HG02763 (cell line): ENCODE results near the gene SRP9.
A peak's percentile ranks its signal among the peaks of the same experiment; 100 is the strongest.
"Not testable (repeated sequence)": the region's sequence is repeated elsewhere in the genome, so short reads cannot be mapped to it uniquely, and the experiment has no call there.

Source experiments
- ATAC-seq: cut with Tn5 transposase; IDR thresholded peaks from one replicate; pipeline ENCODE4 v1.9.1; 2021; ENCODE audit warnings: mild to moderate bottlenecking, moderate library complexity; ENCODE audit not compliant: unreplicated experiment

SRP9 gene

DNA sequence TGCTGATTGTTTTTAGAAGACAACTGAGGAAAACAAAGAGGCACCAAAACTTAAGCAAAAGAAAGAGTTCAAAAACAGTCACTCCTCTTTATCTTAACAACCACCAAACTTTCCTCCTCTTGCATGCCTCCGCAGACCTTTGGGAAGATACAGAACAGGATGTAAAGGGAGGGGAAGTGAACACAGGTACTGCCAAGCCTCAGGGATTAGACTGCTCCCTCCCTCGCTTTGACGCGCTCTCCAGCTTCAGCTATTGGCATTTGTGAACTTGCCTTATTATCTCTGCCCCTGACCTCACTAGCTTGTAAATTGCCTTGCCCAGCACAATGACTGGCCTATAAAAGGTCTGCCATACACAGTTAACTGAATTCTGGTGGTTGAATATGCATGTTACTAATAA, 4.8 kb upstream of the SRP9 start:
- no peak for ATAC-seq

DNA sequence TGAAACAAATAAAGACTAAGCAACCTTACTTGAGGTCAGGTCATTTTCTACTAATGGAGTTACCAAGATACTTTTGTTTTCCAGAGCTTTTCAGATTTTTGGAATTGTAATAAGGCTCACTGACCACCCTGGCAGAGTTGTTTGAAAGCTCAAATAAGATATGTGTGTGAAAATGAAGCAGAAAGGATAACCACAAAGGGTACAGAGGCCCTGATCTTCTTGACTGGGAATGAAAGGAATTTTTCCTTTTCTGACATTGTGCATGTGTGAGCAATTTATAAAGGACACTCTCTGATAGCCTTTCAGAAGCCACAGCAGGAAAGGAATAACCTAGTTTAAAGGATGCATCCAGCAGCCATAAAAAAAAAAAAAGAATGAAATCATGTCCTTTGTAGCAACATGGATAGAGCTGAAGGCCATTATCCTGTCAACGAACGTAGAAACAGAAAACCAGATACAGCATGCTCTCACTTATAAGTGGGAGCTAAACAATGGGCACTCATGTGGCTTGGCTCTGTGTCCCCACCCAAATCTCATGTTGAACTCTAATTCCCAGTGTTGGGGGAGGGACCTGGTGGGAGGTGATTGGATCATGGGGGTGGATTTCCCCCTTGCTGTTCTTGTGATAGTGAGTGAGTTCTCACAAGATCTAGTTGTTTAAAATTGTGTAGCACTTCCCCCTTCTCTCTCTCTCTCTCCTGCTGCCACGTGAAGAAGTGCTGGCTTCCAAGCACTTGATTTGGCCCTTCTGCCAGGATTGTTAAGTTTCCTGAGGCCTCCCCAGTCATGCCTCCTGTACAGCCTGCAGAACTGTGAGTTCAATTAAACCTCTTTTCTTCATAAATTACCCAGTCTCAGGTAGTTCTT, 3.1 kb upstream of the SRP9 start:
- ATAC-seq: no peak

DNA sequence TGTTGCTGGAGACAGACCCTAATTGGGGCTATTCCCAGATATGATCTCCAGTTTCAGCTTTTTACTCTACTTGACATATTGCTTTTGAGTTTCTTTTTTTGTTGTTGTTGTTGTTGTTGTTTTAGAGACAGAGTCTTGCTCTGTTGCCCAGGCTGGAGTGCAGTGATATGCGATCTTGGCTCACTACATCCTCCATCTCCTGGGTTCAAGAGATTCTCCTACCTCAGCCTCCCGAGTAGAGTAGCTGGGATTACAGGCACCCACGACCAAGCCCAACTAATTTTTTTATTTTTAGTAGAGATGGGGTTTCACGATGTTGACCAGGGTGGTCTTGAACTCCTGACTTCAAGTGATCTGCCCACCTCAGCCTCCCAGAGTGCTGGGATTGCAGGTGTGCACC, 1.3 kb upstream of the SRP9 start:
- ATAC-seq: no peak

DNA sequence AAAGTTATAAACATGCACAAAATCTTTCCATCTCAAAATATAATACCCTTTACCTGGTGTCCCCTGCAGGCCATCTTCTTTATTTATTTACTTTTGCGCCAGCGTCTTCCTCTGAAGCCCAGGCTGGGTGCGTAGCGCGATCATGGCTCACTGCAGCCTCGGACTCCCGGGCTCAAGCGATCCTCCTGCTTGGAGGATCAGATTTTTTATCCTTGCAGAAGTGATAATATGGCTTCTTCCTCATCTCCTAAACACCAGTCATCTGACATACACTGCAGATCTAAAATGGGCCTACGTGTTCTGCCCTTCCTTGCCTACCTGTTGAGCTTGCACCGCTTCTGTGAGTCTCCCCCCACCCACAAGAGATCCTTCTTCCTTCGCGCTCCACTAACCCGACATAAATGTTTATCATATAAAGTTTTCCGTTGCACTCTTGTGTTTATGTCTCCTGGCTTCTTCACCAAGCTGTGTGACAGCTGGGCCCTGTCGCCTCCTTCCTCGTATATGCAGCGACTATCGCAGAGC, 506 bp upstream of the SRP9 start:
- ATAC-seq: no peak

DNA sequence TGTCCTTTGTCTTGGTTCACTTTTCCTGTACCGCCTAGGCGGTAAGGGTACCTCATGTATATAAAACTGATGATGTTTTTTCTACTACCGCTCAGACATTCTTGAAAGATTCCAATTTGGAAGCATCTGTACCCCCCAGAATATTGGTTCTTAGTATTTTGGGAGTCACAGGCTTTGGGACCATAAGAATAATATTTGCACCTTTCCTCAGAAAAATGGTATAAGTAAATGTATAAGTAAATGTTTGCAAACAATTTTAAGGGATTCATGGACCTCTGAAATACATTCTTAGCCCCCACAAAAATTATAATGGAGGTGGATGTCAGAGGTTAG, 677 bp downstream of the SRP9 start:
- ATAC-seq: no peak

DNA sequence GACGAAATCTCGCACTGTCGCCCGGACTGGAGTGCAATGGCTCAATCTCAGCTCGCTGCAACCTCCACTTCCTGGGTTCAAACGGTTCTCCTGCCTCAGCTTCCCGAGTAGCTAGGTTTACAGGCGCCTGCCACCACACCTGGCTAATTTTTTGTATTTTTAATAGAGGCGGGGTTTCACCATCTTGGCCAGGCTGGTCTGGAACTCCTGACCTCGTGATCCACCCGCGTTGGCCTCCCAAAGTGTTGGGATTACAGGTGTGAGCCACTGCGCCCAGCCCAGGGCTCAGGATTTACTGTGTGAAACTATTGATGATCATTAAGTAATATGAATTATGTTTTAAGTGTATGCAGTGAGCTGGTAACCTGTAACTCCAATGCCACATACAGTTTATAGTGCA, 1.5 kb downstream of the SRP9 start:
- not testable (repeated sequence) for ATAC-seq

DNA sequence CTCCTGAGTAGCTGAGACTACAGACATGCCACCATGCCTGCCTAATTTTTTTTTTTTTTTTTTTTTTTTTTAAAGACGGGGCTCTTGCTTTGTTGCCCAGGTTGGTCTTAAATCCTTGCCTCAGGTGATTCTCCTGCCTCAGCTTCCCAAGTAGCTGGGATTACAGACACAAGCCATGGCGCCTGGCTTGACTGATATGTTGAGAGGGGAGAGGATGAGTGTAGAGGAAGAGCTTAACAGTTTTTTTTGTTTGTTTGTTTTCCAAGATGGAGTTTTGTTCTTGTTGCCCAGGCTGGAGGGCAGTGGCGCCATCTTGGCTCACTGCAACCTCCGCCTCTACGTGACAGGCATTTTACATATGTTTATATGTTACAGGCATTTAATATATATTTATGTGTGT, 2.5 kb downstream of the SRP9 start:
- no peak for ATAC-seq

DNA sequence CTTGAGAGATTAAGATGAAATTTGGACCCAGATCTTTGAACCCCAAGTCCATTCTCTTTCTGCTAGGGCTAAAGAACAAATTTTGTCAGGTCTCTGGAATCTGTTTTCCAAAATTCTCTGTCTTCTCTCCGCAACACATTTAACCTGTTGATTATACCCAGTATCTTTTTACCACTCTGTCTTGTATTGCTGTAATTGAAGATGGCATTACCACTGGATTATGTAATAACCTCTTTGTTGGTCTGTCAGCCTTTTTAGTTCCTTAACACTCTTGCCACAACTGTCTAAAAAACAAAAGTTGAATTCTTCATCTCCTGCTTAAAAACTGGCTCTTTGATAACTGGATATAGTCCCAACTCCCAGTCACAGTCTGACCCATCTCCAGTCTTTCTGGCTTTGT, 3.0 kb downstream of the SRP9 start:
- no peak for ATAC-seq

DNA sequence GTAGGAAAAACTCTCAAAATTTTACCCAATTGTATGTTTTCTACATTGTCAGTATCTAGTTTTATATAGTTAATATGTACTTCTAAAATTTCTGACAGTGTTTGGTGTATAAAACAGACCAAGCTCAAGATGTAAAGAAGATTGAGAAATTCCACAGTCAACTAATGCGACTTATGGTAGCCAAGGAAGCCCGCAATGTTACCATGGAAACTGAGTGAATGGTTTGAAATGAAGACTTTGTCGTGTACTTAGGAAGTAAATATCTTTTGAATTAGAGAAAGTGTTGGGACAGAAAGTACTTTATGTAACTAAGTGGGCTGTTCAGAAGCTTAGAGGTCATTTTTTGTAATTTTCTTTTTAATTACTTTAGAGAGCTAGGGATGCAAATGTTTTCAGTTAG, 11.5 kb downstream of the SRP9 start:
- ATAC-seq: not testable (repeated sequence)

DNA sequence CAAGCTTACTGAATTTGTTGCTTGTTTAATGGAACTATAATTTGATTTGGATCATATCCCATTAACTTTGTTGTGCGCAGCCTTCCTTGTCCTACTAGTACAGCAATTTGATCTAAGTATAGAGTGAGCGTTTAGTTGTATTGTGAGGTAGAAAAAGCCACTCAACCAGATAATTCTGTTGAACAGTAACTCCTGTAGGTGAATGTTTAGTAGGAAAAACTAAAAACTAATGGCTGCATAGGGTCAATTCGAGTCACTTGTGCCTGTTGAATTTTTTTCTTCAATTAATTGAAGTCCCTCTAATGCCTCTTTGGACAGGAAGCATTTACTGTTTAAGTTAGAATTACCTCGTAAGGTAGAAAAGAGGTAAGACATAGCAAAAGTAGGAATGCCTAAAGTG, 17.3 kb downstream of the SRP9 start:
- no peak for ATAC-seq

DNA sequence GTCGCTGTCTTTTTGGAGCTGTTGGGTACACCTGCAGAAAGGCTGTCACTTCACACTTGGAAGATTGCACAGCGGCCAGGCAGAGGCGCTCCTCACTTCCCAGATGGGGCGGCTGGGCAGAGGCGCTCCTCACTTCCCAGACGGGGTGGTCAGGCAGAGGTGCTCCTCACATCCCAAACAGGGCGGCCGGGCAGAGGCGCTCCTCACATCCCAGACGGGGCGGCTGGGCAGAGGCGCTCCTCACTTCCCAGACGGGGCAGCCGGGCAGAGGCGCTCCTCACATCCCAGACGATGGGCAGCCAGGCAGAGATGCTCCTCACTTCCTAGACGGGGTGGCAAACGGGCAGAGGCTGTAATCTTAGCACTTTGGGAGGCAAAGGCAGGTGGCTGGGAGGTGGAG, 18.5 kb downstream of the SRP9 start:
- ATAC-seq: not testable (repeated sequence)

DNA sequence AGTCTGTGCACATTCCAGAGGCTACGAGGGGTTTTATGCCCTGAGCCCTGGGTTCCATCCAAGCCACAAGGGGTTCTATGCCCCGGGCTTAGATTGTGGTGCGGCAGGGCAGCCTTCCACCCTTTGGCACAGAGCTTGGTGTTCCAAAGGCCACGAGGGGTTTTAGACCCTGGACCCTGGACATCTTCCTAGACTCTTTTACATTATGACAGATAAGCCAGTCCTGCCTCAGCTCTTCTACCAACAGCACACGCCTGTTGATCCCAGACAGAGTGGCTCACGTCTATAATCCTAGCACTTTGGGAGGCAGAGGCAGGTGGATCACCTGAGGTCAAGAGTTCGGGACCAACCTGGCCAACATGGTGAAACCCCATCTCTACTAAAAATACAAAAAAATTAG, 23.5 kb downstream of the SRP9 start:
- not testable (repeated sequence) for ATAC-seq

DNA sequence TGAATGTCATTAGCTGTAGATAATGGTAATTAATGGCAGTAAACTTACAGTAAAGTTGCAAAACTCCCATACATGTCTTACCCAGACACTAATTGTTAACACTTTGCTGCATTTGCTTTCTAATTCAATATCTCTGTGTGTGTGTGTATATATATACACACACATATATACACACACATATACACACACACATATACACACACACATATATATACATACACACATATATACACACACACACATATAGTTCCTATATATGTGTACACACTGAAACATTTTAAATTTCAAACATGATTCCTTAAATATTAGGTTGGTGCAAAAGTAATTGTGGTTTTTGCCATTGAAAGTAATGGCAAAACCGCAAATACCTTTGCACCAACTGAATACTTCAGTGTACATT, 28.6 kb downstream of the SRP9 start:
- no peak for ATAC-seq

DNA sequence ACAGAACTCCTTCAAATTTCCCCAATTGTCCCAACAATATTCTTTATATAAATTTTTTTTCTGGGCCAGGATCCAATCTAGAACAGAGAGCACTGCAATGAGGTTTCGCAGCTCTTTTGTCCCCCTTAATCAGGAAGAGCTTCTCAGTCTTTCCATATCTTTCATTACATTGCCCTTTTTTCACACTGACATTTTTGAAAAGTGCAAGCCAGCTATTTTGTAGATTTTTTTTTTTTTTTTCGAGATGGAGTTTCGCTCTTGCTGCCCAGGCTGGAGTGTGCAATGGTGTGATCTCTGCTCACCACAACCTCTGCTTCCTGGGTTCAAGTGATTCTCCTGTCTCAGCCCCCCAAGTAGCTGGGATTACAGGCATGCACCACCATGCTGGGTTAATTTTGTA, 29.1 kb downstream of the SRP9 start:
- not testable (repeated sequence) for ATAC-seq

DNA sequence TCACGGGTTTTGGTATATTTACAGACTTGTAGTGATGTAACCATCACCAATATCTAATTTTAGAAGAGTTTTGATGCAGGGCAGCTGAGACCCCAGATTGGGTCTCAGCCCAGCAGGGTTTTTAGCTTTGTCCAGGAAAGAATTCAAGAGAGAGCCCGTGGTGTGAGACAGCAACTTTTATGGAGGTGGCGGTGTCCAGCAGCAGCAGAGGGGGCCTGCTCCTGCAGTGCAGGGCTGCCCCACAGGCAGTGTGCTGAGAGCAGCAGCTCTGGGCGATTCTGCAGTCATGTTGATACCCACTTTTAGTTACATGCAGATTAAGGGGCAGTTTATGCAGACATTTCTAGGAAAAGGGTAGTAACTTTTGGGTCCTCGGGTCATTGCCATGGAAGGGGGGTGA, 30.5 kb downstream of the SRP9 start:
- ATAC-seq: no peak

DNA sequence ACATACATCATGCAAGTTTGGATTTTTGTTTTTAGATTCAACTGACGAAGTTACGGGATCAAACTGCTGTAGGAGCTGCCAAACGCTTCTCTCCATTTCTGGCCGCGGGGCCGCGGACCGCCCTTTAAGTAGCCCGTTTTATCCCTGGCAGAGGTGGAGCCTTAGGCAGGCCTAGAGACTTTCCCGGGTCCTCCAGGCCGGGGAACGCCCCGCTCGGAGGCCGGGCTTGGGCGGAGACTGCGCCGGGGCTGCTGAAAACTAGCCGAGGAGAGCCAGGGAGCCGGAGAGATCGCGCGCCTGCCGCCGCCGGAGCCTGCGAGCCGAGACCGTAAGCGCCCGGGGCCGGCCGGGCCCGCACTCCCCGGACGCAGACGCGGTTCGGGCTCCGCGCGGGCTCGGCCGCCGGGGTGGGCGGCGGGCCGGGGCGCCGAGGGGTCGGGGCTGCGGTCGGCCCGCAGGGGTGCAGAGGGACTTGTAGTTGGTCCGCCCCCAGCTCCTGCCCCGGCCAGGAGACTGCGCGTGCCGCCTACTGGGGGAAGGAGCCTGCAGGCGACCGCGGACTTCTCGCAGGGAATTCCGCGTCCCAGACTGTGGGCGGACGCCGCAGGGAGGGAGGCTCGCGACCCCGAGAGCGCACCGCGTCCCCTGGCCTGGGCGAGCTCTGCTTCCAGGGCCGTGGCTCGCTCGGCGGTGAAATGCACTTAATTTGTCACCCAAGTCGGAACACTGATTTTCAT, 32.4 kb downstream of the SRP9 start, which contains the start of gene EPHX1:
TSS of gene EPHX1 (plus strand) at position 283 of the 737 bp plus-strand sequence. CDS start 18,606 bp downstream, outside the sequence.
- ATAC-seq: peak; percentile 96

DNA sequence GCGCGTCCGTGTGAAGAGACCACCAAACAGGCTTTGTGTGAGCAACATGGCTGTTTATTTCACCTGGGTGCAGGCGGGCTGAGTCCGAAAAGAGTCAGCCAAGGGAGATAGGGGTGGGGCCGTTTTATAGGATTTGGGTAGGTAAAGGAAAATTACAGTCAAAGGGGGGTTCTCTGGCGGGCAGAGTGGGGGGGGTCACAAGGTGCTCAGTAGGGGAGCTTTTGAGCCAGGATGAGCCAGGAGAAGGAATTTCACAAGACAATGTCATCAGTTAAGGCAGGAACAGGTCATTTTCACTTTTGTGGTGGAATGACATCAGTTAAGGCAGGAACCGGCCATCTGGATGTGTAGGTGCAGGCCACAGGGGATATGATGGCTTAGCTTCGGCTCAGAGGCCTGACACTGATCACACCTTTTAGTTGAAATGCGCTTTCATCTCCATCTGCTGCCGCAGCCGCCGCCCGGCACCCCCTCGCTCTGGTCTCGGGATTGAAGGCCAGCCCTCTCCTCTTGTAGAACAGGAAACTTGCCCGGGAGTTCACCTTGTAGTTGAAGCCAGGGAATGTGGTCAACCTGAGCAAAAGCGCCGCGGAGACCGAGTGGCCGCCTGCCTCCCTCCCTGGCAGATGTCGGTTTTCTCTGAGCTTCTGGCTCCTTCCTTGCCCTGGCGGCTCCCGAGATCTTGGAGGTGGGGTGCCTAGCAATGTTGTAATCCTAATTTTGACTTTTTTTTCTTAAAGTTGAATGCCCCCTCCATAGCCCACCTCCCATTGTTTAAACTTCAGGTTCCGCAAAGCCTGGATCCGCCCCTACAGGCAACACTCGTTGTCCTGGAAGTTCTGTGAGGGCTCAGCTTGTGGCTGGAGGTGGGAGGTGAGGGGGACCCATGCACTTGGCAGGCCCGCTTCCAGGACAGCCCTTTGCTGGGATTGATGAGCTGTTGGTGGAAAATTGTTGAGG, 33.2 kb downstream of the SRP9 start:
- not testable (repeated sequence) for ATAC-seq

DNA sequence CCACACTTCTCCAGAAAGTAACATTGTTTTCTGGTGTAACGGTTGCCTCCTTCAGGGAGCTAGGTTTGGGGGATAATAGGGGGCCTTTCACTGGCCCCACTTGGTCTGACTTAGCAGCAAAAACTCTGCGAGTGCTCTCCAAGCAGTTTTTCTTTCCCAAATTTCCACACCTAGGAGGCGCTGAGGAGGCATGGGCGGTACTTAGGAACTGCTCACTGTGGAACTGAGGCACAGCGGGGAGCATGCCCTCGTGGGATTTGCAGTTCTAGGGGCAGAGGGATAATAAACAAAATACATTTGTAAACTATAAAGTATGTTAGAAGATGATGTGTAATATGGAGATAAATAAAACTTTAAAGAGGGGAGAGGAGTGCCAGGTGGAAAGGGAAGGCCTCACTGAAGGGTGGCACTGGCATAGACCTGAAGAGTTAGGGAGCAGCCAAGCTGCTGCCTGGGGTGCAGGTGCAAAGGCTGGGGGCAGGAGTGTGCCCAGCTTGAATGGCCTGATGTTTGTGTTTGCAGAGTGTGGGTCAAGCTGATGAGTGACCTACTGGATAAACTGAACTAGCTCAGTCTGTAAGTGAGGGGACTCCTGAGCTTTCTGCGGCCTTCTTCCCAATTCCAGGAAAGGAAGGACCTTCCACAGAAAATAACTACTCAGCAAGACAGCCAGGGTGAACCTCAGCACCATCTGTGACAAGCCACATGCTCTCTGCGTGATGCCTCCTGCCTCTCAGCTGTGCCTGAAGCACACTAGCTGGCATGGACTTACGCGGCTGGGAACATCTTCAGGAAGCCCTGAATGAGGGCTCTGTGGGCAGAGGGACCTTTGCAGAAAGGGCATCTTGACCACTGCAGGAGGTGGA, 34.2 kb downstream of the SRP9 start:
- ATAC-seq: no peak

DNA sequence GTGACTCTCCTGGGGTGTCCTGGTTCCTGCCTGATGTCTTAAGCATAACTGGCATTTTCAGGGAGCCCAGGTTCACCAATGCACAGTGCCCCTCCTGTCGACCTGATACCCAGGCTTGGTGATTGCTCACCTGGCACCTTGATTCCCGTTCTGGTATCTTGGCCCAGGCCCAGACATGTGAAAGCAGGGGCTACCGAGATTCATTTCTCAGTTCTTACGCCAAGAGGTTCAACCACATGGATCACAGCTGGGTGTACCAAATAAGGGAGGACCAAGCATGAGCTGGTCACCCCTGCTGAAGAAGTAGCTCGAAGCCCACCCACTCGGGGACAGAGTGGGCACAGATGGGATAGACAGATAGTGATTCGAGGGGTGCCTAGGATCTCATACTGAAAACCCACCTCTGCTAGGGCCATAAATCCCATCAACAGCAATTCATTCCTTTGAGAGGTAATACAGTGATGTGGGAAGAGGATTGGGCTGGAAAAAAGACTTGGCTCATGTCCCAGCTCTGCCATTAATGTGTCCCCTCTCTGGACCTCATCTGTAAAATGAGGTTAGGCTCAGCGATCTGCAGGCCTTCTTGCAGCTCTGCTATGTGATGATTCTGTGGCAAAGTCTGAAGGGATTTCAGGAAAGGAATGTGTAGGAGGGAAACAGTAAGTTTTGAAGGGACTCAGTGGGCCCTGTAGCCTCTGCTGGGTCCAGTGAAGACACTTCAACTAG, 35.0 kb downstream of the SRP9 start:
- ATAC-seq: no peak
